HG03280 (cell line): ENCODE data around the gene CDK4.
A peak's percentile ranks its signal among the peaks of the same experiment; 100 is the strongest.

Experiments
- ATAC-seq: cut with Tn5 transposase; IDR thresholded peaks from one replicate; pipeline ENCODE4 v1.9.1; 2021; ENCODE audit warnings: mild to moderate bottlenecking, moderate library complexity; ENCODE audit not compliant: unreplicated experiment

The CDK4 gene

GRCh38 chr12:57758552-57759359, 6.6 kb upstream of the CDK4 start:
- no peak for ATAC-seq

DNA sequence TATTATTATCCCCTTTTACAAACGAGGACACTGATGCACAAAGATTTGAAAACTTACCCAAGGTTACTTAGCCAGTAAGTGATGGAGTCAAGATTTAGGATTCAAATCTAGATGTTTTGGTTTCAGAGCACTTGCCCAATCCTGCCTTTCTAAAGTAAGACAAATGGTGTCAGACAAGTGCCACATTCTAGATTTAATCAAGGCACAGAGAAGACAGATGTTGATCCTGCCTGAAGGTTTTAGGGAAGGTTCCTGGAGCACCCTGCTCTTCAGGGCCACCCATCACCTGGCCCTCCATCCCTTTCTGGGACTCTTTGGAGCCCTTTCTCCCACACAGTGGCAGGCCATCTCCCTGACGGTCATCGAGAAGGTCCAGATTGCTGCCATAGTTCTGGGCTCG, 5.7 kb upstream of the CDK4 start:
- ATAC-seq = no peak

GRCh38 chr12:57756406-57757341, 4.6 kb upstream of the CDK4 start:
- ATAC-seq = no peak

DNA sequence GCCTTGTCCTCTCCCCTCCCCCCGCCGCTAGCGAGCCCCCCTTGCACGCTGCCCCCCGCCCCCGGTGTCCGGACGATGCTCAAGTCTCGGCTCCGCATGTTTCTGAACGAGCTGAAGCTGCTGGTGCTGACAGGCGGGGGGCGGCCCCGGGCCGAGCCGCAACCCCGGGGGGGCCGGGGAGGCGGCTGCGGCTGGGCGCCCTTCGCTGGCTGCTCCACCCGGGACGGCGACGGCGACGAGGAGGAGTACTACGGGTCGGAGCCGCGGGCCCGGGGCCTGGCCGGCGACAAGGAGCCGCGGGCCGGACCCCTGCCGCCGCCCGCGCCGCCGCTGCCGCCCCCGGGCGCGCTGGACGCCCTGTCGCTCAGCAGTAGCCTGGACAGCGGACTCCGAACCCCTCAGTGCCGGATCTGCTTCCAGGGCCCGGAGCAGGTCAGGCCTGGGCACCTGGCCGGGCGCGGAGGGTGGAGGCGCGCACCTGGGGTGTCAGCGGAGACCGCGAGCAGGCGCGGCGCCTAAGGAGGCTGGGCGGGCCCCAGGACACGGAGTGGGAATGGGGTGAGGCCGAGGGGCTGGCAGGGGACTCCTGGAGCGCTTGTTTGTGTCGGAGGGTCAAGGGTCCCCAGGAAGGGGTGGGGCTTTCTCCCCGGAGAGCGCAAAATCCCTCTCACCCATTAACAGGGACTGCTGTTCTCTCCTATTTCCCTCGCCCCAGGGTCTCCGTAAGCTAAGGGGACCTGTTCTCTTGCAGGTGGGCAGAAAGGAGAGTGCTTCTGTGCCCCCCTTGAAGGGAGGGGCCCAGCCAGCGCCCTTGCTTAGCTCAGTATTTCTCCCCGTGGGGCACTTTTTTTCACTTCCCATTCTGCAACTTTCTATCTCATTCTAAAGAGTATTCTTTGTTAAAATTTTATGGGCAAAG, 3.6 kb upstream of the CDK4 start:
- no peak for ATAC-seq

- ATAC-seq = no peak
Observed at GRCh38 chr12:57755194-57755453, 3.0 kb upstream of the CDK4 start.

DNA sequence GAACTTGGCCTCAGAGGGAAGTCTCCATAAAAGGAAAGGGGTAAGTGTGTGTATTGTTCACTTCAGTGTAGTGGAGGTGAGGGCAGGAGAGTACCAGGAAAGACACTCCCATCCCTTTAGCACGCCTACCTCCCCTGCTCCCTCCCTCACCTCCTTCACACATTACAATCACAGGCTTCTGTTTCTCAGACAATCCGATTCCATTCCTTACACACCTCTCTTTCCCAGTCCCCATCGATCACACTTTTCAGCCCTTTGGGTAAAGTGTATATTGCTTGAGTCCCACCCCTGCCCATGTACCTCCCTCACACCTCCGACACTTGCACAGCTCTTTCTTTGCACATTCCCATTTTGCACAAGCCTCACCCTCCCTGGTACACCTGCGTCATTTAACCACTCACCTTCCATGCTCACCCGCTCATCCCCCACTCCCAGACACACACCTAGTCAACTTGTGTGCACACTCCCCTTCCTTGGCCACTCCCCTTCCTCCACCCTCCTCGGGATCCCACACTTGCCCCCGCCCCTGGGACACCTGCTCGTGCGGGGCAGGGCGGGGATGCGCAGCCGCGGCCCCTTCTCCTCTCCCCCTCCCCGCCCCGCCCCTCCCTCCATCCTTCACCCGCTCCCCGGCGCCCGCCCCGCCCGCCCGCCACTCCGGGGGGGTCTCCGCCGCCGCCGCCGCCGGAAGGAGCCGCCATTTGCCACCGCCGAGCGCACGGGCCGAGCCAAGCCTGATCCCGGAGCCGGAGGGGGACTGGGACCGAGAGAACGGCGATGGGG, 2.5 kb upstream of the CDK4 start, which contains the start of gene MARCHF9:
TSS of gene MARCHF9 (plus strand) at position 693 of the 783 bp plus-strand sequence. CDS start 426 bp downstream, outside the sequence.
- peak; percentile 31 for ATAC-seq

DNA sequence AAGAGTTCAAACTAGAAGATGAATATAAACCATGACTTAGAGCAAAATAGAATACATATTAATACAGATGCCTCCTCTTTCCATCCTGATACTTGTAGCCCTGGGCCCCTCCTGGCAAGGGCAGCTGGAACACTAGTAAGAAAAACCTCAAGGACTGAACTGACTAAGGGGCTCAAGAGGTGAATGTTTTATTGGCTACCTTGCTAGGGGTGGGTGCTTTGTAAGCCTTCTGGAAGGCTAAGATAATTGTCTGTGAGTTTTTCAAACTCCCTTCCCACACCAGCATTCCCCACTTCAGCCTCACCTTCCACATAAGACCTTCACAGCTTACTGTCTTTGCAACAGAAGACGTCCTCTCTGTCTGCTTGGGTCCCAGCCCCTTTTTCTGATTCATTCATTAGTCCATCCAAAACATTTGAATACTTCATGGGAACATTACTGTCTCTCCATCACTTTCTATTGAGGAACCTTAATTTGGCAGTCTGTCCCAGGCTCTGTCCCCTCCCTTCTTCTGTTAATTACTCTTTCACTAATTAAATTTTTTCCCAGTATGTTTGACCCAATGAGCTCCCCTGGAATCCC, 1.7 kb upstream of the CDK4 start:
- no peak for ATAC-seq

DNA sequence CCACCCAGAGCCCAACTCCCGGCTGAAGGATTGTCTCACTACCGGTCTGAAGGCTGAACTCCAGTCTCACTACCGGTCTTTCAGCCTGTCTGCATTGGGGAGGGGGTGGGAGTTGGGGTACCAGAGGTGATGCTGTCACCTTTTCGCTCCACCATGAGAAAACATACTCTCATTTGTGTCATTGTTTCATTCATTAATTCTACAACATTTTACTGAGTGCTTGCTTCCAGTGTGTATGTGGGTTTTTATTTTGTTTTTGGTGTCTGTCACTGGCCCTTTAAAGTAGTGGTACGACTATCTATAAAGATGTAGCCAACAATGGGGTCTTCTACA, 524 bp upstream of the CDK4 start:
- ATAC-seq = no peak

DNA sequence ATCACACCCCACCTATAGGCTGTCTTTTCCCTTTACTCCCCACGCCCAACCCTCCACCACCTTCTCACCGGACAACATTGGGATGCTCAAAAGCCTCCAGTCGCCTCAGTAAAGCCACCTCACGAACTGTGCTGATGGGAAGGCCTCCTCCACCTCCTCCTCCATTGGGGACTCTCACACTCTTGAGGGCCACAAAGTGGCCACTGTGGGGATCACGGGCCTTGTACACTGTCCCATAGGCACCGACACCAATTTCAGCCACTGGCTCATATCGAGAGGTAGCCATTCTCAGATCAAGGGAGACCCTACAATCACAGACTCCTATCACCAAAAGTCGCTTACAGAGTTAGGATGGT, 700 bp downstream of the CDK4 start:
- no peak for ATAC-seq

GRCh38 chr12:57750561-57751431, 1.3 kb downstream of the CDK4 start:
- ATAC-seq = no peak

GRCh38 chr12:57749061-57749460, 3.0 kb downstream of the CDK4 start:
- no peak for ATAC-seq

DNA sequence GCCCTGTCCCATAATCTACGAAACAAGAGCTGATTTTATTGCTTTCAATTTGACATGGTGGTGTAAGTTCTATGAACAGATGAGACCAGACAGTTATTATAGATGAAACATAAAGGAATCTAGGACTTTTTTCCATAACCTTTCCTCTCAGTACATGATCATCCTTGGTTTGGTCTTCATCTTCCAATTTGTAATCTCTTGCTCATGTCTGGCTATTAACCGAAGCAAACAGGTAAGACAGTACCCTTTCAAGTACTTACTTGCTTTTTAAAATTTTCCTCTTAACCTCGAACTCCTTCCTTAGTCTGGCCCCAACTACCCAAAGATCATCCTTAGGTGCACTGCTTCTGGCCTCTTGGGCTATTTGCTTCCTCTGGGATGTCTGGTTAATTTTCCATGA, 6.1 kb downstream of the CDK4 start:
- no peak for ATAC-seq

DNA sequence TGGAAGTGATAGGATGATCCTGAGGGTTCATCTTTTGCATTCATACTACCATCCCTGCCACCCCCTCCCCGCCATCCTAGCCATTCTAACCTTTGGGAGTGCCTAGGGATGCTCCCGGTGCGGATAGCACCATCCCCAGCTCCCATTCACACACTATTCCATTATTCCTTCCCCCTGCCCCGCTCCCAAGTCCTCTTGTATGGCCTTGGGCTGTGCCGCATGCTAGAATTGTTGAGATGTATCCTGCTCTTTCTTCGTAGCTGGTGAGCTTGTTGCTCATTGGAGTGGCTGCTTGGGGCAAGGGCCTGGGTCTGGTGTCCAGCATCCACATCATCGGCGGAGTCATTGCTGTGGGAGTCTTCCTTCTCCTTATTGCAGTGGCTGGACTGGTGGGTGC, 6.6 kb downstream of the CDK4 start:
- no peak for ATAC-seq

DNA sequence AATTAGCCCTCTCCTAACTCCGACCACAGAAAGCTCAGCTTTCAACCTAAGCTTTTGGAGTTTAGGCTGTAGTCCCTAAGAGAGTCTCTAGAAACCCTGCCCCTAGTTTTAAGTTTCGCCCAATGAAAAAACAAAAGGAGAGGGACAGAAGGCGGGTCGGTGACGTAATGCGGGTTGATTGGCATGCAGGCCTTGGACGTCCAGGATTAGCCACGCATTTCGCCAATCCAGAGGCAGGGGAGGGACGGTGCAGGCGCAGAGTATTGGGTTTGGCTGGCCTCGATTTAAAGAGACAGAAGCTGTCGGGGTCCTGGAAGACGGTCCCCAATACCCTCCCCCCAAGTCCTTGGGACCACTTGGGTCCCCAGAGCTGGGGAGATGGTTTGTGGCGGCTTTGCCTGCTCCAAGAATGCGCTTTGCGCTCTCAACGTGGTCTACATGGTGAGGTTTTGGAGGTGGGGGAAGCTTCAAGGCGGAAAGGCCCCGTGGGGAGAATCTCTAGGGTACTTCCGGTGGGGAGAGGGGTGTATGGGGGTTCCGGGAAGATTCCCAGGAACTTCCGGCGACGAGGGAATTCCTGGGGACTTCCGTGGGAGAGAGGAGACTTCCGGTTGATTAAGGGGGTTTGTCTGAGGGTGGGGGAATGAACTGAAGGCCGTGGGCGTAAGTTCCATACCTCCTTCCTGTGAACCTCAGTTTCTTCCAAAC, 7.2 kb downstream of the CDK4 start, which contains the start of gene TSPAN31:
TSS of gene TSPAN31 (plus strand) at position 263 of the 708 bp plus-strand sequence. CDS start at position 379, 116 bp downstream.
- peak; percentile 90 for ATAC-seq

DNA sequence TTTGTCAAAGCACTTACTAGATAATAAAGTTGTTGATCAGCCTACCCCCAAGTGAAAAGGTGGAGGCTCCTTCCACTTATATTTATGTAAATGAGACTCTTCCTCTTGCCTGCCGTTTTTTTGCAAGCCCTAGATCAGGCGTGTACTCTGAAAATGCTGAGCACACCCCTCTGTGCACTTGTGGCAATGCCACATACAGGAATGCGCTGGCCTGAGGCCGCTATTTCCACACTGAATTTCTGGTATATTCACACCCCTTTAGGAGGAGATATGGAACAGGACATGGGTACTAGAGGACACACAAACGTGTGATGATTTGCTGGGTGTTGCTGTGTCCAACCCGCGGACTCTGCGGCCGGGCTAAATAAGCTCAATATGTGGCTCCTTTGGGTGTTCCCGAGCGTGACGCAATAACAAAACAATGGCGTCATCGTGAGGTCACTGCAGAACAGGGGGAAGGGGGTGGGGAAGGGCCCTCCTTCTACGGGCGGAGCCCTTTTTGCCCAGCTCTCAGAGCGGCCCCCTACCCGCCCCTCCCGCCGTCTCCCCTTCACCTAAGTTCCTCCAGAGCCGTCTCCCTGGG, 7.8 kb downstream of the CDK4 start:
- ATAC-seq = peak; percentile 36

DNA sequence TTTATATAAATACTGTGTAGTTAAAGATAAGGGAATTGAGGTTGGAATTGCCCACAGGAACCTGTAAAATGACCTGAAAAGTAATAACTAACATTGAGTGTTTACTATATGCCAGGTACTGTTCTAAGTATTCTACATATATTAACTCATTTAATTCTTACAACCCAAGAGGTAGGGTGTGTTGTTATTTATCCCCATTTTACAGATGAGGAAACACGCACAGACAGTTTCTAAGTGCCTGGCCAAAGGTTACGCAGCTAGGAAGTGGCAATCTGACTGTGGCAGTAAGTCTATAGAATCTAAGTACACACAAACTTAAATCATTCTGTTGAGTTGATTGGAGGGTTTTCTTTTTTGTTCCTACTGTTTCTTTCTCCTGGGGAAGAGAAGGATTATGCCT, 8.3 kb downstream of the CDK4 start:
- ATAC-seq = no peak

- peak; percentile 55 for ATAC-seq
Observed at GRCh38 chr12:57741844-57742738, 10.0 kb downstream of the CDK4 start.
